HG02981 (cell line): ENCODE results near the gene TMEM39A.

Source experiments
- ATAC-seq: cut with Tn5 transposase; IDR thresholded peaks from one replicate; pipeline ENCODE4 v1.9.1; 2021; ENCODE audit warnings: mild to moderate bottlenecking, moderate library complexity; ENCODE audit not compliant: unreplicated experiment

The TMEM39A gene

DNA sequence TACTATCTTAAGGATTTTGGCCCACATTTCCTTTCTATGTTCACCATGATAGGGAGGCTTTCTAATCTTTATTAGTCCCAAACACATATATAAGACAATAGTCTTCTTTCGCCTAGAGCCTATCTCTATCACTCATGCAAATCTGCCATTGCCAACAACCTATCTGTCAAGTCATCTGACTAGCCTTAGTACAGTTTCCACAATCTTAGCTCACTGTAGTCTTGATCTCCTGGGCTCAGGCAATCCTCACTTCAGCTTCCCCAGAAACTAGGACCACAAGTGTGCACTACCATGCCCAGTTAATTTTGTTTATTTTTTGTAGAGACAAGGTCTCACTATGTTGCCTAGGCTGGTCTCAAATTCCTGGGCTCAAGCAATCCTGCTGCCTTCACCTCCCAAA lies 6.9 kb downstream of the TMEM39A start:
- ATAC-seq, result no peak

DNA sequence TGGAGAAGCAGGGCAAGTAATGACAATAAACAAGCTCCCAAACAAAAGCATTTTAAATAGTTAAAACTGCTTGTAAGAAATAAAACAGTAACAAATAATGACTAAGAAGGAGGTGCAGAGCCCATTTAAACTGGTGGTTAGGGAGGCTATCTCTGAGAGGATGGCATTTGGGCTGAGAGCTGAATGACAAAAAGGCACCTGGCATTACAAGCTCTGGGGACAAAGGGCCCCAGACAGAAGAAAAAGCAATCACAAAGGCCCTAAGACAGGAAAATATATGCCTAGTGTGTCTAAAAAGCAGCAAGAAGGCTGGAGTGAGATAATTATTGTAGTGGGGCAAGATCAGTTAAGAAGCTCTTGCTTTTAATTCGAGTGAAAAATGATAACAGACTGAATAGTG lies 9.6 kb downstream of the TMEM39A start:
- no peak for ATAC-seq

DNA sequence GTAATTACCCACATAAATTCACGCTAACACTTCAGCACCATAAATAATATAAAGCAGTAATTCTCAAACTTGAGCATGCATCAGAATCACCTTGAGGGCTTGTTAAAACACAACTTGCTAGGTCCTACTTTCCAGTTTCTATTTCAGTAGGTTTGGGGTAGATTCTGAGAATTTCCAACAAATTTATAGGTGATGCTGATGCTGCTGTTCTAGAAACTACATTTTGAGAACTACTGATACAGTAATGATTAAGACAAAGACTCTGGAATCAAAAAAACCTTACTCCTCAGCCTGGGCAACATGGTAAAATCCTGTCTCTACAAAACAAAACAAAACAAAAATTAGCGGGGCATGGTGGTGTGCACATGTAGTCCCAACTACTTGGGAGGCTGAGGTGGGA lies 18.8 kb downstream of the TMEM39A start:
- no peak for ATAC-seq

DNA sequence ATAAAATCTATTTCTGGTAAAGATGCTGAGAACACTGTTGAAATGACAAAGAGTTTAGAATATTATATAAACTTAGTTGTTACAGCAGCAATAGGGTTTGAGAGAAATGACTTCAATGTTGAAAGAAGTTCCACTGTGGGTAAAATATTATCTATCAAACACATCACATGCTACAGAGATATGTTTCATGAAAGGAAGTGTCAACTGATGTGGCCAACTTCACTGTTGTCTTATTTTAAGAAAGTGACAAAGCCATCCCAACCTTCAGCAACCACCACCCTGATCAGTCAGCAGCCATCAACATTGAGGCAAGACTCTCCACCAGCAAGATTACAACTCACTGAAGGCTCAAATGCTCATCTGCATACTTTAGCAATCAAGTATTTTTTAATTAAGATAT lies 20.2 kb downstream of the TMEM39A start:
- no peak for ATAC-seq

GRCh38 chr3:119437691-119438258 lies 25.6 kb downstream of the TMEM39A start:
- no peak for ATAC-seq

- ATAC-seq, result no peak
These were observed 26.4 kb downstream of the TMEM39A start for GRCh38 chr3:119436977-119437376.

DNA sequence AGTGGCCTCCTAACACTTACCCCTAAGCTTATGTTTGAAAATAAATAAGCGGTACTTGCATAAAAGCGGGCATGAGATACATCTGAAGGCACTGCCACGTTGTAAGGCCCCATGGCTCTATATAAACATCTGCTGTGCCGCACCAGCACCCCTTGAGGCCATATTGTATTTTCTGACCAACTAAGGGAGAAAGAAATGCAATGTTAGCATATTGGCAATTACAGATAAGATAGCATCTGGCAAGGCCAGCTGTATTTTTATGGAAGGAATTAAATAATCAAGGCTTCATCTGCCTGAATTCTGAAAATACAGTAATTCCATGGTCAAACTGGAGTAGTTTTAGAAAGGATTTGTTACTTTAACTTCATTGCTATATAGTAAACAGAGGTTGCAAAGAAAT lies 28.7 kb downstream of the TMEM39A start:
- no peak for ATAC-seq

GRCh38 chr3:119433613-119434325 lies 29.6 kb downstream of the TMEM39A start:
- ATAC-seq, result no peak

DNA sequence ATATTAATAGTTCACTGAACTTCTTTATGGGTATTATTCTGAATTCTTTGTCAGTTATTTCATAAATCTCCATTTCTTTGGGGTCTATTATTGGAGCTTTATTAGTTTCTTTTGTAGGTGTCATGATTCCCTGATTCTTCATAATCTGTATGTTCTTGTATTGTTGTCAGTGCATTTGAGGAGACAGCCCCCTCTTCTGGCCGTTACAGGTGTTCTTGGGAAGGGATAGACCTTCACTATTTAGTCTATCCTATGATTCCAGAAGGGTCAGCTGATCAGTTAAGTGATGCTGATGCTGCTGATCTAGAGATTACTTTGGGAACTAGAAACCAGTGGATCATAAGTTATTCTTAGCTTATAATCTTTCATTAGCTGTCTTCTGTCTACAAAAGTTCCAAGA lies 34.9 kb downstream of the TMEM39A start:
- ATAC-seq, result no peak

DNA sequence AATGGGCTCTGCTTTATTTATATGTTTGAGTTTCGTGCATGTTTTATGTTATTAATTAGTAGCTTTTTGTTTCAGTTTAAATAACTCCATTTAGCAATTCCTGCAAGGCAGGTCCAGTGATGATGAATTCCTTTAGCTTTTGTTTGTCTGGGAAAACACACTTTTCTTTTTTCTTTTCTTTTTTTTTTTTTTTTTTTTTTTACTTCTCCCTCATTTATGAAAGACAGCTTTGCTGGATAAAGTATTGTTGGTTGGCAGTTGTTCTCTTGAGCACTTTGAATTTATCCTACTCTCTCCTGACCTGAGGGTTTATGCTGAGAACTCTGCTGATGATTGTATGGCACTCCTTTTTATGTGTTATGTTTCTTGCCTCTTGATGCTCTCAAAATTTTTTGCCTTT lies 35.7 kb downstream of the TMEM39A start:
- ATAC-seq, result no peak

DNA sequence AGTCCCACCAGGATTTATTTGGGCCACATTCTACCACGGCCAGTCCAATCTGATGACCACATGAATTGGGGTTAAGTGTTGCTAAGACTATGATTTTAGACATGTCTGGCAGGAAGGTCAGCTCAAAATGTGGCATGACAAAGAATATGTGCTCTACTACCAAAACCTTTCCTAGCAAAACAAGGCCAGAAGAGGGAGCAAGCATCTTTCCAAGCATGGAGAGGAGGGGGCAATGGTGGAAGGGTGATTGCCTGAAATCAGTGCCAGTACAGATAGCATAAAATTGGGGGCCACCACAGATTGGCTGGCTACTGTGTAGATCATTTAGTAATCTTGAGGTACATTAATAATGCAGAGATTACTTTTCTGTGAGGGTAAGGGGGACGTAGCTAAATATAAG lies 43.2 kb downstream of the TMEM39A start:
- ATAC-seq, result no peak

- no peak for ATAC-seq
These were observed 44.8 kb downstream of the TMEM39A start for GRCh38 chr3:119418641-119419040.

- no peak for ATAC-seq
These were observed 45.5 kb downstream of the TMEM39A start for GRCh38 chr3:119417771-119418512.

- no peak for ATAC-seq
These were observed 46.5 kb downstream of the TMEM39A start for GRCh38 chr3:119416873-119417272.

- ATAC-seq, result no peak
These were observed 49.7 kb downstream of the TMEM39A start for GRCh38 chr3:119413603-119414280.

DNA sequence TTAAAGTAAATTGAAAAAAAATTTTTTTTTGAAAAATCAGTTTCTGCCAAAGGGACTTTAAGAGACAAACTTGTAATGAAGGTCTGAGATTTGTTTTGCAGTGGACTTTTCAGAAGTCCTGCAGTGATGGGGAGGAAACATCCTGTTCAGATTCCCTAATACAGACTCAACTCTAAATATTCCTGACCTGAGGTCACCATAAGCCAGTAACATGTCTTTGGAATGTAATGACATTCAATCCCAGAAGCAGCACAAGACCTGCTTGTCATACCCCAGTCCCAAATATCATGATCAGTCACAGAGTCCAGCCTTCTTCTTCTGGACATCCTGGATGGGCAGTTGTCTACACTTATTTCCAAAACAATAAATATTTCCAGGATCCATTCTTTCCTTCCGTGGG lies 53.6 kb downstream of the TMEM39A start:
- no peak for ATAC-seq

- no peak for ATAC-seq
These were observed 55.0 kb downstream of the TMEM39A start for GRCh38 chr3:119408243-119408950.

DNA sequence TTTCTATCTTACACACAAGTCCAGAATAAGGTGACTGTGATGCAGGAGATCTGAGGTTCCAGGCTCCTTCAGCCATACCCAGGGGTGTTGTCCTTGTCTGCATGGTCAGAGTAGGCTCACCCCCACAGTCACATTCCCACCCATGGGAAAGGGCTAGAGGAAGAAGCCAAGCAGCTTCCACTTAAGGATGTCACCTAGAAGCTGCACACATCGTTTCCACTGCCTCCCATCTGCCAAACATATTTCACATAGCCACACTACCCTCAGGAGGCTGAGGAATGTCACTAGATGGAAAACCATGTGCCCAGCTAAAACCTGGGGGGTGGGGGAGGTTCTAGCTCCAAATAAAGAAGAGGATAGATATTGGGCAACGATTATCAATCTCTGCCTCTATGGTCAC lies 58.1 kb downstream of the TMEM39A start:
- no peak for ATAC-seq

- ATAC-seq, result no peak
These were observed 60.2 kb downstream of the TMEM39A start for GRCh38 chr3:119403201-119403600.

DNA sequence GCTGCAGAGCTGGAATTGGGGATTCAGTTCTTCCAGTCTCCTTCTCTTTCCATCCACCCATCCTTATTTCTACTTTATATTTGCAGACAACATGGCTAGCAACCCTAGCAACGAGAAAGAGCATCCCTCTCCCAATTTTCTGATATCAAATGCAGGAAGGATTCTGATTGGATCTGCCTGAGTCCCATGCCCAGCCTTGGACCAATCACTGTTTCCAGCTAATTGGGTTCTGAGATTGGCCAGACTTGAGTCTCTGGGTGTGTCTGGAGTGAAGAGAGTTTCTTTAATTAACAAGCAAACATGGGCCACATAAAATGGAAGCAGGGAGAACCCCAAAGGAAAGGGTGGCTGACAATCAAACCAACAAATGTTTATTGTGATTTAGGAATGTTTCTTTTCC lies 60.6 kb downstream of the TMEM39A start:
- no peak for ATAC-seq
